Measurements from ENCODE around the gene BLOC1S1. TPM values are rescaled to one million over a fixed set of nuclear protein-coding genes. Genes with fewer than 3 reads are reported as not detected.
A peak's percentile ranks its signal among the peaks of the same experiment; 100 is the strongest.

BLOC1S1 gene
- total RNA-seq, 1 donor from 2014 or later: 67.3 TPM

DNA sequence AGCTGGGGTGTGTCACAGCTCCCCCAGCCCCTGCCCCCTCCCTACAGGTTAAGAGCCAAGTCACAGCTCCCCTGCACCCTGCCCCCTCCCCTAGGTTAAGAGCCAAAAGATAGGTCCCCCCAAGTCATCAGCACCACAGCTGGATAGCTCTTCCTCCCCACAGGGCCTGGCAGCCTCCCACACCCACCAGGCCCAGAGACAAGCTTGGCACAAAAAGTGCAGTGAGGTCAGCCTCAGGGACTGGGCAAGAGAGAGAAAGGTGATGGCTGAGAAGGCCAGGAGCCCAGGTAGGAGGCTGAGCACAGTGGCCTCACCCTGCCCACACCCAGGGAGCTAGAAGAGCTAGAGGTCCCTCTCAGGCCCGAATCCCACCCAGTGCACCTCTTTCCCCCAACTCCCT is 16.9 kb upstream of the BLOC1S1 start:
- no peaks in the 10 kb centered on the region for H3K27me3 Mint-ChIP-seq (ENCODE audit: low read depth)
- no peak overlapping the region for H3K27ac Mint-ChIP-seq (ENCODE audit: unreplicated experiment)
- TF ChIP-seq, protein P1, sequence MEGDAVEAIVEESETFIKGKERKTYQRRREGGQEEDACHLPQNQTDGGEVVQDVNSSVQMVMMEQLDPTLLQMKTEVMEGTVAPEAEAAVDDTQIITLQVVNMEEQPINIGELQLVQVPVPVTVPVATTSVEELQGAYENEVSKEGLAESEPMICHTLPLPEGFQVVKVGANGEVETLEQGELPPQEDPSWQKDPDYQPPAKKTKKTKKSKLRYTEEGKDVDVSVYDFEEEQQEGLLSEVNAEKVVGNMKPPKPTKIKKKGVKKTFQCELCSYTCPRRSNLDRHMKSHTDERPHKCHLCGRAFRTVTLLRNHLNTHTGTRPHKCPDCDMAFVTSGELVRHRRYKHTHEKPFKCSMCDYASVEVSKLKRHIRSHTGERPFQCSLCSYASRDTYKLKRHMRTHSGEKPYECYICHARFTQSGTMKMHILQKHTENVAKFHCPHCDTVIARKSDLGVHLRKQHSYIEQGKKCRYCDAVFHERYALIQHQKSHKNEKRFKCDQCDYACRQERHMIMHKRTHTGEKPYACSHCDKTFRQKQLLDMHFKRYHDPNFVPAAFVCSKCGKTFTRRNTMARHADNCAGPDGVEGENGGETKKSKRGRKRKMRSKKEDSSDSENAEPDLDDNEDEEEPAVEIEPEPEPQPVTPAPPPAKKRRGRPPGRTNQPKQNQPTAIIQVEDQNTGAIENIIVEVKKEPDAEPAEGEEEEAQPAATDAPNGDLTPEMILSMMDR (IDR thresholded peaks at IDR 0.05): no peak
- no peaks in the 10 kb centered on the region for H3K36me3 Mint-ChIP-seq (ENCODE audit: low read depth)
- DNase-seq (ENCODE audit: low spot score): peak; percentile 54
- H3K9me3 Mint-ChIP-seq (ENCODE audit: low read depth): no peaks in the 10 kb centered on the region
- H3K4me3 Mint-ChIP-seq (ENCODE audit: unreplicated experiment): no peak overlapping the region
- H3K4me1 Mint-ChIP-seq (ENCODE audit: low read depth): peaks cover 6% of the 10 kb centered on the region

- DNase-seq (ENCODE audit: low spot score): peak; percentile 50
- H3K4me3 Mint-ChIP-seq (ENCODE audit: unreplicated experiment): no peak overlapping the region
- no peak overlapping the region for H3K27ac Mint-ChIP-seq (ENCODE audit: unreplicated experiment)
- TF ChIP-seq, protein P1 (IDR thresholded peaks at IDR 0.05): no peak
- H3K9me3 Mint-ChIP-seq (ENCODE audit: low read depth): no peaks in the 10 kb centered on the region
- no peaks in the 10 kb centered on the region for H3K36me3 Mint-ChIP-seq (ENCODE audit: low read depth)
- no peaks in the 10 kb centered on the region for H3K27me3 Mint-ChIP-seq (ENCODE audit: low read depth)
- peaks cover 12% of the 10 kb centered on the region for H3K4me1 Mint-ChIP-seq (ENCODE audit: low read depth)
Measured at GRCh38 chr12:55699471-55700055, 16.3 kb upstream of the BLOC1S1 start.

DNA sequence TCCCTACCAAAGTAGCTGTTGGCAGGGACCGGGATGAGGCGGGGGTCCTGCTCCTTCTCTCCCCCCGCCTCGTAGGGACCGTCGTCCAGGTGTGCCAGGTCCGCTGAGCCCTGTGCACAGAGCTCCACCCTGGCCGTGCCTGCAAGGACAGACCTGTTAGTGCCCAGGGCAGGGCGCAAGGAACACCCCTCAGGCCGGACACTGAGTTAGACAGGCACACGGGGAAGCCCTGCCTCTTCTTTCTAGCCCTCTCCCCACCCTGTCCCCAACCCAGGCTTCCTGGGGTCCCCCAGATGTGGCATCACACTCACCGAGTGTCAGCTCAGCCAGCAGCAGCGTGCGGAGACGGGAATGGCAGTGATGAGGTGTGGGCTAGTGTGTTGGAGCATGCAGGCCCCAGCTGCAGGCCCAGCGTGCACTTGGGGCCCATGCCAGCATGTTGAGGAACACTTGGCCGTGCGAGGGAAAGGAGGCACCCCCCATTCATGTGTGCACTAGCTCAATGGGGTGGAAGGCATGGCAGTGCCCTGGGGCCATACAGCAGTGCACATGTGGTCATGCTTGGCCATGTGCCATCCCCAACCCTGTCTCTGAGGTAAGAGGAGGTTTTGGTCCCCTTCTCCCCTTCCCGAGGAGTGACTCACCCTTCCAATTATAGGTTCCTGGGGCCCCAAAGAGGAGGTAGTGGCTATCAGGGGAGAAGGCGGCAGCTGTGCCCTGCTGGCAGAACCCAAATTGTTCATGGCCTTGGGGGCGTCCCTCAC is 15.4 kb upstream of the BLOC1S1 start:
- TF ChIP-seq, protein P1 (IDR thresholded peaks at IDR 0.05): no peak
- Mint-ChIP-seq H3K9me3 (ENCODE audit: low read depth) (no peaks in the 10 kb centered on the region), H3K27me3 (ENCODE audit: low read depth) (no peaks in the 10 kb centered on the region), H3K36me3 (ENCODE audit: low read depth) (no peaks in the 10 kb centered on the region), H3K4me1 (ENCODE audit: low read depth) (peaks cover 17% of the 10 kb centered on the region), H3K27ac (ENCODE audit: unreplicated experiment) (no peak overlapping the region), H3K4me3 (ENCODE audit: unreplicated experiment) (no peak overlapping the region)
- DNase-seq (ENCODE audit: low spot score): peak; percentile 79

DNA sequence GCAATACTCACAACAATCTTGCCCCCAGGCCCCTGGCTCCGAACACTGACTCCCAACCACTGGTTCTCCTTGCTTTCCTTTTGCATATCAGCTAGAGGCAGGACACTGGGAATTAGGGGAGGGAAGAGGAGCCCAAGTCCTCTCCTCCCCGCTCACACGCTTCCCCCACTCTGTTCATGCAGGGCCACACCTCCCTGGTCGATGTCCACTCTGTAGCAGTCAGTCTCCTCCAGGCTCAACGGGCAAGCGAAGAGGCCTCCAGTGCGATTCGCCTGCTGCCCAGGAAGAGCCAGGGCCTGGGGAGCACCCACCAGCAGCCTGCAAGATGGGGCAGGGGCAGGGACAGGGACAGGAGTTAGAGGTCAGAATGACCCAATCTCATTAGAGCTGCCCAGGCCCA is 13.0 kb upstream of the BLOC1S1 start:
- Mint-ChIP-seq H3K27me3 (ENCODE audit: low read depth) (peaks cover 4% of the 10 kb centered on the region), H3K27ac (ENCODE audit: unreplicated experiment) (no peak overlapping the region), H3K4me3 (ENCODE audit: unreplicated experiment) (no peak overlapping the region)

DNA sequence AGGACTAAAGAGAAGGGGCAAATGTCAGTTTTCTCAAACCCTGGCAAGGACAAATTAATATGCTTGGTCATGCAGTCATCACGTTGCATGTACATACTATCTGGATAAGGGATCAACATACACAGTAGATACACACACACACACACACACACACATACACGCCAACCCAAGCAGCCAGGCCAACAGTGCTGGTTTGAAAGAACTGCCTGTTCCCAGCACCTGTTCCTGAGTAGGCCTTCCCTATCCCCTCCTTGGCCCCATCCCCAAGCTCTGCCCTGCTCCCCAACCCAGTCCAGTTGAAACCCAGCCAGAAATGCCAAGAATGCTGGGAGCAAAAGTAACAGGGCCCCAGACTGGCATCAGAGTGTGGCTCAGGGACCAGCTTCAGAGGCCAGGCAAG is 12.6 kb upstream of the BLOC1S1 start:
- no peaks in the 10 kb centered on the region for H3K36me3 Mint-ChIP-seq (ENCODE audit: low read depth)
- H3K9me3 Mint-ChIP-seq (ENCODE audit: low read depth): no peaks in the 10 kb centered on the region
- TF ChIP-seq, protein P1 (IDR thresholded peaks at IDR 0.05): no peak
- peaks cover 29% of the 10 kb centered on the region for H3K4me1 Mint-ChIP-seq (ENCODE audit: low read depth)
- peak overlapping the region; percentile 34 for H3K4me3 Mint-ChIP-seq (ENCODE audit: unreplicated experiment)
- H3K27me3 Mint-ChIP-seq (ENCODE audit: low read depth): peaks cover 7% of the 10 kb centered on the region
- peak; percentile 33 for DNase-seq (ENCODE audit: low spot score)
- peak overlapping the region; percentile 1 for H3K27ac Mint-ChIP-seq (ENCODE audit: unreplicated experiment)

More for the DNA sequence above, 13.0 kb upstream of the BLOC1S1 start:
- TF ChIP-seq, protein P1 (IDR thresholded peaks at IDR 0.05): no peak
- Mint-ChIP-seq H3K36me3 (ENCODE audit: low read depth) (no peaks in the 10 kb centered on the region), H3K4me1 (ENCODE audit: low read depth) (peaks cover 25% of the 10 kb centered on the region), H3K9me3 (ENCODE audit: low read depth) (no peaks in the 10 kb centered on the region)
- peak; percentile 75 for DNase-seq (ENCODE audit: low spot score)
